ENCODE measurements around the gene KRTAP10-1. TPM values are rescaled to one million over a fixed set of nuclear protein-coding genes. Genes with fewer than 3 reads are reported as not detected.

KRTAP10-1 gene
- total and polyA plus RNA-seq, 9 of the 15 experiments (the other 6 are each of a cell fraction or from before 2014, with no cell fraction given), result not detected

DNA sequence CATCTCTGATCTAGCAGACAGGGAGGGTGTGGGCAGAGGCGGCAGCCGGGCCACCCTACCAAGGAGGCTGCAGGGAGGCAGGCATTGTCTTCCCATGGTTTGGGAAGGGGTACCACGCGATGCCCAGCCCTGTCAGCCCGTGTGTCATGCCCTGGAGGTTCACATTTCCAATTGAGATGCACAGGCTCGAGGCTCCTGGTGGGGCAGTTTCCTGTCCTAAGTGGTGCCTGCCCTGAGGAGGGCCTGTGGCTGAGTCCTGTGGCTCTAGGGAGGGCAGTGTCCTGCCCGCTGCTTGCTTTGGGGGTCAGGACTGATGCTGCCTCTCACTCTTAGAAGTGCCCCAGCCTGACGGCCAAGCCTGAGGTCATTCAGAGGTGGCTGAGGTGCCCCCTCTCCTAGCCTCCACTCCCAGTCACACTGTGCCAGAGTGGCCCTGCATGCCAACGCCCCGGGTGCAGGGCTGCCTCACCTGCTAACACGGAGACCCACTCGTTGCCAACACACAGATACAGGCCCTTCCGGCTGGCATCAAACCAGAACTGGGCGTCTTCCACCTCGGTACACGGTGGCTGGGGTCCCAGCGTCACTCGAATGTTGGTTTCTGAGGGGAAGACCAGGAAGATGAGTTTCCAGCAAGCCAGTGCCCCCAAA, 11.9 kb downstream of the KRTAP10-1 start:
- CTCF ChIA-PET (ENCODE audit: low intra/inter-chr PET ratio), result no interaction called here
- H2AFZ ChIP-seq (ENCODE audit: low read depth, low read length), result no peak overlapping the region
- no peak overlapping the region for H3K4me2 ChIP-seq (ENCODE audit: insufficient read depth, low read length)
- H3K4me3 ChIP-seq, result no peak overlapping the region
- intact Hi-C loops (cut with micrococcal nuclease) (no loop called here), in situ Hi-C loops (cut with MboI) (no loop called here)
- POLR2A ChIA-PET, result no interaction called here
- no peaks in the 10 kb centered on the region for H3K79me2 ChIP-seq (ENCODE audit: control insufficient read depth, insufficient read depth, low read length)
- peaks cover 18% of the 10 kb centered on the region; the same call in 1 of the 2 replicates for H4K20me1 ChIP-seq (replicated peaks; ENCODE audit: control insufficient read depth, insufficient read depth, low read length)
- no peak overlapping the region for H3K27ac ChIP-seq (ENCODE audit: extremely low read depth, low read depth, low read length)
- no peaks in the 10 kb centered on the region for H3K36me3 ChIP-seq (ENCODE audit: control insufficient read depth, insufficient read depth, low read length)
- H3K9me1 ChIP-seq (ENCODE audit: control insufficient read depth, insufficient read depth, low read length), result no peaks in the 10 kb centered on the region
- BruUV-seq (replicated peaks), result no TSS peak
- H3K4me1 ChIP-seq (replicated peaks in 1 of 2; ENCODE audit: control insufficient read depth in 2 of 2, insufficient read depth in 2 of 2, low read length in 2 of 2), result peaks cover 0 to 9% of the 10 kb centered on the region in 2 experiments; a peak in 1 of 5 replicates
- H3K27me3 ChIP-seq (ENCODE audit: control insufficient read depth in 2 of 2, insufficient read depth in 2 of 2, low read length in 2 of 2), result peaks cover 44 to 80% of the 10 kb centered on the region in 2 experiments
- FAIRE-seq (no peak), DNase-seq (ENCODE audit: extremely low read depth in 1 of 4, low spot score in 3 of 4) (no peak), ATAC-seq (no peak)
- no peak overlapping the region for H3K9ac ChIP-seq (ENCODE audit: insufficient read depth in 1 of 2, low read depth in 2 of 2, low read length in 2 of 2)
- WGBS (ENCODE audit: insufficient coverage, low coverage, missing lambda C conversion rate), result under 1% methylated on average over 18 of the region's 18 CpGs
- H3K9me3 ChIP-seq (replicated peaks; ENCODE audit: control insufficient read depth, insufficient read depth, low read depth, low read length), result peaks cover 21% of the 10 kb centered on the region; the same call in 1 of the 2 replicates
- TF ChIP-seq RBFOX2 (IDR thresholded peaks at IDR 0.05; ENCODE audit: low read depth, low read length) (no peak), MAFG (tag; conservative IDR thresholded peaks at IDR 0.05) (no peak), OTX1 (CRISPR knock-in tag; IDR thresholded peaks at IDR 0.05) (no peak), ZKSCAN1 (IDR thresholded peaks at IDR 0.05; ENCODE audit: low read depth, low read length) (no peak), MAZ (CRISPR knock-in tag; conservative IDR thresholded peaks at IDR 0.05 in 1 of 2, IDR thresholded peaks at IDR 0.05 in 1 of 2) (no peak), IRF9 (tag; IDR thresholded peaks at IDR 0.05) (no peak), RBM17 (IDR thresholded peaks at IDR 0.05; ENCODE audit: borderline replicate concordance, low read depth, low read length) (no peak), ILF3 (IDR thresholded peaks at IDR 0.05; ENCODE audit: borderline replicate concordance) (no peak), WHSC1 (IDR thresholded peaks at IDR 0.05; ENCODE audit: low read length) (no peak), RFX1 (IDR thresholded peaks at IDR 0.05) (no peak), JUND (IDR thresholded peaks at IDR 0.05; ENCODE audit: borderline replicate concordance, low read depth, low read length) (no peak), JUND (tag; IDR thresholded peaks at IDR 0.05; ENCODE audit: borderline replicate concordance, low read depth, low read length) (no peak), EWSR1 (IDR thresholded peaks at IDR 0.05; ENCODE audit: borderline replicate concordance, low read depth, partially characterized antibody) (no peak), HLTF (IDR thresholded peaks at IDR 0.05) (no peak)
- TF ChIP-seq, protein P1, sequence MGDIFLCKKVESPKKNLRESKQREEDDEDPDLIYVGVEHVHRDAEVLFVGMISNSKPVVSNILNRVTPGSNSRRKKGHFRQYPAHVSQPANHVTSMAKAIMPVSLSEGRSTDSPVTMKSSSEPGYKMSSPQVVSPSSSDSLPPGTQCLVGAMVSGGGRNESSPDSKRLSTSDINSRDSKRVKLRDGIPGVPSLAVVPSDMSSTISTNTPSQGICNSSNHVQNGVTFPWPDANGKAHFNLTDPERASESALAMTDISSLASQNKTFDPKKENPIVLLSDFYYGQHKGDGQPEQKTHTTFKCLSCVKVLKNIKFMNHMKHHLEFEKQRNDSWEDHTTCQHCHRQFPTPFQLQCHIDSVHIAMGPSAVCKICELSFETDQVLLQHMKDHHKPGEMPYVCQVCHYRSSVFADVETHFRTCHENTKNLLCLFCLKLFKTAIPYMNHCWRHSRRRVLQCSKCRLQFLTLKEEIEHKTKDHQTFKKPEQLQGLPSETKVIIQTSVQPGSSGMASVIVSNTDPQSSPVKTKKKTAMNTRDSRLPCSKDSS (IDR thresholded peaks at IDR 0.05; ENCODE audit: low read depth, partially characterized antibody), result no peak
- TF ChIP-seq, protein P2, sequence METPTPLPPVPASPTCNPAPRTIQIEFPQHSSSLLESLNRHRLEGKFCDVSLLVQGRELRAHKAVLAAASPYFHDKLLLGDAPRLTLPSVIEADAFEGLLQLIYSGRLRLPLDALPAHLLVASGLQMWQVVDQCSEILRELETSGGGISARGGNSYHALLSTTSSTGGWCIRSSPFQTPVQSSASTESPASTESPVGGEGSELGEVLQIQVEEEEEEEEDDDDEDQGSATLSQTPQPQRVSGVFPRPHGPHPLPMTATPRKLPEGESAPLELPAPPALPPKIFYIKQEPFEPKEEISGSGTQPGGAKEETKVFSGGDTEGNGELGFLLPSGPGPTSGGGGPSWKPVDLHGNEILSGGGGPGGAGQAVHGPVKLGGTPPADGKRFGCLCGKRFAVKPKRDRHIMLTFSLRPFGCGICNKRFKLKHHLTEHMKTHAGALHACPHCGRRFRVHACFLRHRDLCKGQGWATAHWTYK (CRISPR knock-in tag; IDR thresholded peaks at IDR 0.05), result no peak

Data from K562 (cell line).